NB4 (cell line): ENCODE measurements around the gene CACNA1D.

Experiments
- DNase-seq: peaks from one replicate; pipeline ENCODE4 v3.0.0; 2010; ENCODE audit warnings: low read depth
- H3K4me3 ChIP-seq: one replicate; pipeline ENCODE4 v1.5.1; 2011; ENCODE audit warnings: mild to moderate bottlenecking, low read depth, low read length, moderate library complexity
- CTCF ChIP-seq: IDR thresholded peaks from one replicate; pipeline ENCODE4 v1.5.1; 2012; ENCODE audit warnings: low read depth, low read length
- MAX ChIP-seq: IDR thresholded peaks from 2 replicates; pipeline ENCODE4 v1.6.1; 2011; ENCODE audit warnings: low read depth, low read length
- MYC ChIP-seq: IDR thresholded peaks from 2 replicates; pipeline ENCODE4 v1.6.1; 2011; ENCODE audit warnings: low read depth, low read length
- POLR2A ChIP-seq: IDR thresholded peaks from 2 replicates; pipeline ENCODE4 v1.6.1; 2011; ENCODE audit warnings: mild to moderate bottlenecking; ENCODE audit not compliant: insufficient read length; ENCODE audit errors: extremely low read depth

Gene CACNA1D

GRCh38 chr3:53626876-53627275 lies 132.5 kb downstream of the CACNA1D start:
- H3K4me3 ChIP-seq: no peak overlapping the region
- TF ChIP-seq MAX: no peak
- no peak for TF ChIP-seq MYC
- TF ChIP-seq POLR2A: no peak
- TF ChIP-seq CTCF: no peak
- DNase-seq: no peak

- no peak for DNase-seq
- H3K4me3 ChIP-seq: no peak overlapping the region
- TF ChIP-seq MAX (no peak), MYC (no peak), CTCF (no peak), POLR2A (no peak)
Measured at GRCh38 chr3:53628536-53629401, 134.4 kb downstream of the CACNA1D start.

GRCh38 chr3:53629402-53629723 lies 135.0 kb downstream of the CACNA1D start:
- no peak overlapping the region for H3K4me3 ChIP-seq
- TF ChIP-seq MYC (no peak), POLR2A (no peak), CTCF (no peak), MAX (no peak)
- no peak for DNase-seq

GRCh38 chr3:53630547-53630946 lies 136.1 kb downstream of the CACNA1D start:
- DNase-seq: no peak
- TF ChIP-seq POLR2A (no peak), CTCF (no peak), MAX (no peak), MYC (no peak)
- H3K4me3 ChIP-seq: no peak overlapping the region

GRCh38 chr3:53633197-53633787 lies 138.9 kb downstream of the CACNA1D start:
- no peak for DNase-seq
- TF ChIP-seq CTCF (no peak), POLR2A (no peak), MYC (no peak), MAX (no peak)
- H3K4me3 ChIP-seq: no peak overlapping the region
